ENCODE results near the gene IGFBP6.

GRCh38 chr12:53060721-53061276, 36.7 kb upstream of the IGFBP6 start:
- TF ChIP-seq CTCF (IDR thresholded peaks at IDR 0.05), result no peak
- TF ChIP-seq AFF4 (CRISPR knock-in tag; IDR thresholded peaks at IDR 0.05; ENCODE audit: borderline replicate concordance), result no peak
- TF ChIP-seq, protein P1, sequence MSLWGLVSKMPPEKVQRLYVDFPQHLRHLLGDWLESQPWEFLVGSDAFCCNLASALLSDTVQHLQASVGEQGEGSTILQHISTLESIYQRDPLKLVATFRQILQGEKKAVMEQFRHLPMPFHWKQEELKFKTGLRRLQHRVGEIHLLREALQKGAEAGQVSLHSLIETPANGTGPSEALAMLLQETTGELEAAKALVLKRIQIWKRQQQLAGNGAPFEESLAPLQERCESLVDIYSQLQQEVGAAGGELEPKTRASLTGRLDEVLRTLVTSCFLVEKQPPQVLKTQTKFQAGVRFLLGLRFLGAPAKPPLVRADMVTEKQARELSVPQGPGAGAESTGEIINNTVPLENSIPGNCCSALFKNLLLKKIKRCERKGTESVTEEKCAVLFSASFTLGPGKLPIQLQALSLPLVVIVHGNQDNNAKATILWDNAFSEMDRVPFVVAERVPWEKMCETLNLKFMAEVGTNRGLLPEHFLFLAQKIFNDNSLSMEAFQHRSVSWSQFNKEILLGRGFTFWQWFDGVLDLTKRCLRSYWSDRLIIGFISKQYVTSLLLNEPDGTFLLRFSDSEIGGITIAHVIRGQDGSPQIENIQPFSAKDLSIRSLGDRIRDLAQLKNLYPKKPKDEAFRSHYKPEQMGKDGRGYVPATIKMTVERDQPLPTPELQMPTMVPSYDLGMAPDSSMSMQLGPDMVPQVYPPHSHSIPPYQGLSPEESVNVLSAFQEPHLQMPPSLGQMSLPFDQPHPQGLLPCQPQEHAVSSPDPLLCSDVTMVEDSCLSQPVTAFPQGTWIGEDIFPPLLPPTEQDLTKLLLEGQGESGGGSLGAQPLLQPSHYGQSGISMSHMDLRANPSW (CRISPR knock-in tag; conservative IDR thresholded peaks at IDR 0.05; ENCODE audit: low read depth), result no peak
- TF ChIP-seq, protein P2, sequence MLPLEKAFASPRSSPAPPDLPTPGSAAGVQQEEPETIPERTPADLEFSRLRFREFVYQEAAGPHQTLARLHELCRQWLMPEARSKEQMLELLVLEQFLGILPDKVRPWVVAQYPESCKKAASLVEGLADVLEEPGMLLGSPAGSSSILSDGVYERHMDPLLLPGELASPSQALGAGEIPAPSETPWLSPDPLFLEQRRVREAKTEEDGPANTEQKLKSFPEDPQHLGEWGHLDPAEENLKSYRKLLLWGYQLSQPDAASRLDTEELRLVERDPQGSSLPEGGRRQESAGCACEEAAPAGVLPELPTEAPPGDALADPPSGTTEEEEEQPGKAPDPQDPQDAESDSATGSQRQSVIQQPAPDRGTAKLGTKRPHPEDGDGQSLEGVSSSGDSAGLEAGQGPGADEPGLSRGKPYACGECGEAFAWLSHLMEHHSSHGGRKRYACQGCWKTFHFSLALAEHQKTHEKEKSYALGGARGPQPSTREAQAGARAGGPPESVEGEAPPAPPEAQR (CRISPR knock-in tag; IDR thresholded peaks at IDR 0.05), result no peak

Measured in WTC11 (cell line).